HL-60 (cell line): ENCODE results near the gene AP5M1.

Experiments used
- DNase-seq, 2 experiments: peaks; one replicate each; pipeline ENCODE4 v3.0.0-alpha.2; 2010 to 2020; ENCODE audit warnings: low read depth in 1 of 2, low spot score in 1 of 2
- H3K27ac ChIP-seq: fragments of 250-450 bp; sonication (Bioruptor Pico); replicated peaks from 2 replicates; pipeline ENCODE4 v1.5.1; 2020; ENCODE audit warnings: mild to moderate bottlenecking, moderate library complexity
- H3K27me3 ChIP-seq: fragments of 250-450 bp; sonication (Bioruptor Pico); 2 replicates; pipeline ENCODE4 v1.5.1; 2021; ENCODE audit warnings: mild to moderate bottlenecking, moderate library complexity; ENCODE audit not compliant: insufficient read depth, poor library complexity, severe bottlenecking
- H3K4me3 ChIP-seq: replicated peaks from 2 replicates; pipeline ENCODE4 v1.5.1; 2011; ENCODE audit warnings: mild to moderate bottlenecking, control low read depth, low read length; ENCODE audit not compliant: insufficient read depth
- CTCF ChIP-seq: IDR thresholded peaks from one replicate; pipeline ENCODE4 v1.5.1; 2011; ENCODE audit warnings: low read length, control low read depth, inconsistent platforms; ENCODE audit not compliant: insufficient read depth
- GABPA ChIP-seq: IDR thresholded peaks from 2 replicates; pipeline ENCODE4 v1.6.1; 2012; ENCODE audit warnings: low read depth
- POLR2AphosphoS5 ChIP-seq: IDR thresholded peaks from 2 replicates; pipeline ENCODE4 v1.6.1; 2012; ENCODE audit warnings: low read depth
- REST ChIP-seq: IDR thresholded peaks from 2 replicates; pipeline ENCODE4 v1.6.1; 2012; ENCODE audit warnings: low read depth; ENCODE audit not compliant: insufficient replicate concordance
- SPI1 ChIP-seq: IDR thresholded peaks from 2 replicates; pipeline ENCODE4 v1.6.1; 2012; ENCODE audit warnings: low read depth, mild to moderate bottlenecking, borderline replicate concordance

The AP5M1 gene

GRCh38 chr14:57266065-57266464 is 2.7 kb upstream of the AP5M1 start:
- TF ChIP-seq SPI1 = no peak
- no peak for TF ChIP-seq CTCF
- no peak for TF ChIP-seq GABPA
- no peak for TF ChIP-seq POLR2AphosphoS5
- TF ChIP-seq REST = no peak
- H3K27ac ChIP-seq = no peak overlapping the region

GRCh38 chr14:57273236-57273635 is 4.5 kb downstream of the AP5M1 start:
- H3K4me3 ChIP-seq = no peak overlapping the region
- TF ChIP-seq POLR2AphosphoS5 (no peak), REST (no peak), GABPA (no peak), SPI1 (no peak), CTCF (no peak)
- no peak for DNase-seq
- no peak overlapping the region for H3K27ac ChIP-seq
- no peaks in the 10 kb centered on the region for H3K27me3 ChIP-seq

More at GRCh38 chr14:57266065-57266464, 2.7 kb upstream of the AP5M1 start:
- no peak overlapping the region for H3K4me3 ChIP-seq
- DNase-seq = no peak
- H3K27me3 ChIP-seq = no peaks in the 10 kb centered on the region

- no peak for DNase-seq
- H3K27ac ChIP-seq = no peak overlapping the region
- TF ChIP-seq POLR2AphosphoS5 = no peak
- TF ChIP-seq SPI1 = no peak
- no peak for TF ChIP-seq CTCF
- no peak for TF ChIP-seq GABPA
- TF ChIP-seq REST = no peak
- no peak overlapping the region for H3K4me3 ChIP-seq
- H3K27me3 ChIP-seq = no peaks in the 10 kb centered on the region
These were observed 5.8 kb downstream of the AP5M1 start for GRCh38 chr14:57274551-57274950.
